HG02642 (cell line): ENCODE measurements around the gene USP22.
"Not testable (repeated sequence)": the region's sequence is repeated elsewhere in the genome, so short reads cannot be mapped to it uniquely, and the experiment has no call there.

Experiments
- ATAC-seq: cut with Tn5 transposase; IDR thresholded peaks from one replicate; pipeline ENCODE4 v1.9.1; 2021; ENCODE audit warnings: mild to moderate bottlenecking; ENCODE audit not compliant: unreplicated experiment, poor library complexity

USP22 gene

DNA sequence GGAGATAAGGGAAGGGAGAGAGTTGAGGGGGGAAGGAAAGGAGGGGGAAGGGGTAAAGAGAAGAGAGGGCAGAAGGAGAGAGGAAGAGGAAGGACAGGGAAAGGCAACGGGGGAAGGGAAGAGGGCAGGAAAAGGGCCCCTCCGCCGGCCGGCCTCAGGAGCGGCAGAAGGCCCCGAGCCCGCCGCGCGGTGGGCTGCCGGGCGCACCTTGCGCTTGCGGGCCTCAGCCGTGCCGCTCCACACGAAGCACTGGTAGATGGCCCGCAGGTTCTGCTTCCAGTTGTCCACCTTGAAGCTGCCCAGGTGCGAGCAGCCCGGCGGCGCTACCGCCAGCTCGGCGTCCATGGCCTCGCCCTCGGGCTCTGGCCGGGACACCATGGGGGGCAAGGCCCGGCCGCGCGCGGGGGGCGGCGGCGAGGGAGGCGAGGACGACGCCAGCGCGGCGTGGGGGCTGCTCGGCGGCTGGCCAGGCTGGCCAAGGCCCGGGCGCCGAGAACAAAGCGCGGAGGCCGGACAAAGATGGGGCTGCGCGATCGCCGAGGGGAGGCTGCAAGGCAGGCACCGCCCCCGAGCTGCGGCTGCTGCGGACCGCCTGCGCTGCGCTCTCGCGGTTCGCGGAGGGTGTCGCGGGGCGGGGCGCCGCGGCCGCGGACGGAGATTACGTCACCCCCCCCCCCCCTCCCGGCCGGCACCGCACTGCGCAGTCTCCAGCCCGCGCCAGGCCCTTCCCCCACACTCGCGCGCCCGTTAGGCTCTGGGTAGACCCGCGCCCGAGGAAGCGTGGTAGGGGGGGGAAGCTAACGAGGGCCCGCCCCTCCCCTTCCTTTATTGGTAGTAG, at the start of gene USP22:
USP22 (minus strand) TSS at position 554 of the 838 bp plus-strand sequence; CDS start at position 378, 176 bp downstream.
- peak; percentile 71 for ATAC-seq

DNA sequence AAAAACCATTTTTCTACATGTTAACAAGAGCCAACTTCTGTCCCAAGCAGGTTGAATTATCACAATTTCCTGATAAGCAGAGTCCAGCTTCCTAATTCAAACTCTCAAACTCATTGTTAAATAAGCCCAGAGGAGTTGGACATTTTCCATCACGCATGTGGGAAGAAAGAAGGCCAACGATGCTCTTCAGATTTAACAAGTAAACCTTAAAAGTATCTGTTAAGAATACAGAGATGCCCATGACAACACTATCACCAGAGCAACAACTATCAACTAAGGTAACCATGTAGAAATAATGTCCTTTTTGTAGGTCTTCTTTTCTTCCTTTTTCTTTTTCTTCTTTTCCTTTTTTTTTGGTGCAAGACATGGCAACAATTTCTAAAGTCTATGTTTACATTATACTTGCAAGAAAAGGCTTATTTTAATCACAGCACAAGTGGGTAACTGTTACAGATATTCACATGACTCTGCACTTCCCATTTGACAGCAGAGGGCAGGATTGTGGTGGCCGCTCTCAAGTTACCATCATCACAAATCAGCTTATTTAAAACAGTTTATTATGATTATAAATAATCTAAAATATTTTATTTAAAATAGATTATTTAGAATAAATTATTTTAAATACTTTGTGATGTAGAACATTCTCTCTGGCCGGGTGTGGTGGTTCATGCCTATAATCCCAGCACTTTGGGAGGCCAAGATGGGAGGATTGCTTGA, 48.2 kb upstream of the USP22 start:
- ATAC-seq: no peak

DNA sequence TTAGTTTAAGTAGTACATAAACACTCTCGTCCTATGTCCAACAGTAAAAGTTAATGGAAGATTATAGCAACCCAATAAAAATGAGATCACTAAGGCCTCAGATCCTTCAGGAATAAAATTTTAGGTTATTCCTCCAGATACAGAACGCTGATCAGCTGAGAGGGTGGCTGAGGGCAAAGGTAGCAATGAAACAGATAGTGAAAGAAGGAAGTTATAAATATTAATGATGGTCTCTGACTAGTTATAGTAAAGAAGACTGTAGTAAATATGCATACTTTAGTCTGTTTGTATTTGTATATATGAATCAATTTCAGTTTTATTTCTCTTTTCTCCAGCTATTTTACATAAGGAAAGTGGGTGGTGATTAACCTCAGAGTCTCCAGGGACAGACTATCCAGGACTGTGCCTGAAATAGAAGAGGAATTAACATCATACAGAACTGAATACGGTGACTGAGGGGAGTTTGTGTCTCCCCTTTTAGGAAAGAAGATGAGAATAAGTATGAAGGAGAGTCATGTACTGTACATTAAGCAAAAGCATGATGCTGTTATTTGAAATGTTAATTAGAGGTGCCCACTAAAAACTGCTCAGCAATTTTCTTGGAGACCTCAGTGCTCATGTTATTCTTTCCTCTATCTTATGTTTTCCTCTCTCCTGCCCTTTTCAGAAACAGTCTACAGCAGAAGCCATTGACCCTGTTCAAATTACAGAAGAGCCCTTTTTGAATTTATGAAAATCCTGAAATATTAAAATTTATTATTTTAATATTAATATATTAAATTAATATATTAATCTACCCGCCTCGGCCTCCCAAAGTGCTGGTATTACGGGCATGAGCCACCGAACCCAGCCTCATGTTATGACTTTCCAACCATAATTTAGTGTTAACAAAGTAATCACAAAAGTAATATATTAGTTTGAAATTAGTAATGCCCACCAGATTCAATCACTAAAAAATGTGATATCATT, 47.4 kb upstream of the USP22 start:
- no peak for ATAC-seq

GRCh38 chr17:21089145-21089544, 46.3 kb upstream of the USP22 start:
- ATAC-seq: no peak

- no peak for ATAC-seq
These were observed 42.9 kb upstream of the USP22 start for GRCh38 chr17:21085707-21086106.

DNA sequence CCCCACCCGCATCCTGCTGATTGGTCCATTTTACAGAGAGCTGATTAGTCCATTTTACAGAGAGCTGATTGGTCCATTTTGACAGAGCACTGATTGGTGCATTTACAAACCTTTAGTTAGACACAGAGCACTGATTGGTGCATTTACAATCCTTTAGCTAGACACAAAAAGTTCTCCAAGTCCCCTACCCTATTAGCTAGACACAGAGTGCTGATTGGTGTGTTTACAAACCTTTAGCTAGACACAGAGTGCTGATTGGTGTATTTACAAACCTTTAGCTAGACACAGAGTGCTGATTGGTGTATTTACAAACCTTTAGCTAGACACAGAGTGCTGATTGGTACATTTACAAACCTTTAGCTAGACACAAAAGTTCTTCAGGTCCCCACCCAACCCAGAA, 42.5 kb upstream of the USP22 start:
- ATAC-seq: not testable (repeated sequence)

- no peak for ATAC-seq
These were observed 39.2 kb upstream of the USP22 start for GRCh38 chr17:21082001-21082436.

GRCh38 chr17:21079196-21079595, 36.4 kb upstream of the USP22 start:
- ATAC-seq: no peak

DNA sequence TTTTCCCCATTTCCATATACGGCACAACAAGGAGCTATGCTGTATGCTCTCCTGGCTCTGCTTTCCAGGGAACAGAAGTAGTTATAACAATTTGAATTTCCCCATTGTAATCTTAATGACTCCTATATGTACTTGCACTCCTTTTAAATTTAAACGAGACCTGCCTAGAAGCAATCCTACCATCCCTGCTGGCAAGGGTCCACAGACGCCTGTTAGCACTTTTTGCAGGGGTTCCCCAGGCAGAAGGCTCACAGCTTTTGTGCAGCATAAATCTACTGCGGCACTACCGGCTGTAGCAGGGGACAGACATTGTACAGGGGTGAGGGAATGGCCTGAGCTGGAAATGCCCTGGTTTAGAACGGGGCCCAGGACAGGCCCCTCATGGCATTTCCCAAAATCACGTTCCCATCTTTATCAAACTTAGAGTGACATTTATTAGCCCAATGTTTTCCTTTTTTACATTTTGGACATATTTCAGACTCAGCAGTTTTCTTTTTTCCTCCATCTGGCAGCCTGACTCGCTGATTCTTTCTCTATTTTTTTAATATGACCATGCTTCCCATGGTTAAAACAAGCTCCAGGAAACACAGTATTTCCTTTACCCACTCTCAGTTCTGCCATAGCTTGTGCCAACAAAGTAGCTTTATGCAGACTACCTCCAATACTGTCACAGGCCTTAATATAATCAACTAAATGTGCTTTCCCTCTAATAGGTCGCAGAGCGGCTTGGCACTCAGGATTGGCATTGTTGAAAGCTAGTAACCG, 35.4 kb upstream of the USP22 start:
- ATAC-seq: no peak

GRCh38 chr17:21077281-21077680, 34.5 kb upstream of the USP22 start:
- no peak for ATAC-seq

GRCh38 chr17:21076242-21076641, 33.4 kb upstream of the USP22 start:
- ATAC-seq: no peak

DNA sequence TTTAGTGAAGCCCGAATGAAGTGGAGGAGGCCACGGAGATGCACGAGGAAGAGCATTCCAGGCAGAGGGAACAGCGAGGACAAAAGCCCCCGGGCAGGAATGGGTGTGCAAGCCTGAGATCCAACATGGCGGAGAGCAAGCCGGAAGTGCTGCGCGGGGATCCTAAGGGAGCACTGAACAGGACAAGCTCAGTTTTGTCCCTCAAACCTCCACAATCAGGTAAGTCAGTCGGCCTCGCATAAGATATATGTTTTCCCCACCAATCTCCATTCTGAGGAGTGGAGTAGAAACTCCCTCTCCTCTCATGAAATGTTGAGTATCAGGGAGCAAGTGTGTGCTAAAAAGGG, 32.9 kb upstream of the USP22 start:
- ATAC-seq: no peak

- ATAC-seq: no peak
These were observed 30.0 kb upstream of the USP22 start for GRCh38 chr17:21072745-21073197.

- ATAC-seq: no peak
These were observed 23.6 kb upstream of the USP22 start for GRCh38 chr17:21066394-21066793.

DNA sequence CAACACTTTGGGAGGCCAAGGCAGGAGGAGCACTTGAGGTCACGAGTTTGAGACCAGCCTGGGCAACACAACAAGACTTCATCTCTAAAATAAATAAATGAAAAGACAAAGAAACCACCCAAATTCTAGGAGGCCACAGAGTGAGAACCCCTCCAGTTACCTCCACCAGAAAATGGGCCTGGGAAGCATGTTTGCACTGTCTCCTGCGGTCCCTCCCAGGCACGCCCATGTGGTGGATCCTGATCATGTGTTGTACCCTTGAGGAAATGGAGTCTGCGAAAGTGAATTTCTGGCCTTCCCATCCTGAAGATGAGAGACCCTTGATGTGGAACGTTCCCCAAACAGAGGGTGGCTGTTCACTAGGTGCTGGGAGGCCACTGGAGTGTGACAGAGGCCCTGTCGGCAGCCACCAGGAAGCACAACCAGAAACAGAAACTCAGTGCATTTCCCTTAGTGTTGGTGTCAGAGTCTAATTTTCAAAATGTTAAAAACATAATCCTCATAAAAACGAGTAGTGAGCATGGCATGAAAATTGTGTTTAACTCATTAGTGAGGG, 19.2 kb upstream of the USP22 start:
- ATAC-seq: peak; percentile 75

- no peak for ATAC-seq
These were observed 18.5 kb upstream of the USP22 start for GRCh38 chr17:21061158-21061835.

GRCh38 chr17:21059761-21060160, 16.9 kb upstream of the USP22 start:
- ATAC-seq: no peak

GRCh38 chr17:21058098-21058893, 15.5 kb upstream of the USP22 start:
- ATAC-seq: no peak
